Measurements from ENCODE around the gene FNDC11.

Gene FNDC11

GRCh38 chr20:63582382-63583063 lies 28.6 kb downstream of the FNDC11 start:
- no peak for DNase-seq

- no peak for DNase-seq
Measured at GRCh38 chr20:63585616-63586565, 31.9 kb downstream of the FNDC11 start.

- no peak for DNase-seq
Measured at GRCh38 chr20:63586797-63587196, 32.8 kb downstream of the FNDC11 start.

GRCh38 chr20:63587256-63587655 lies 33.3 kb downstream of the FNDC11 start:
- DNase-seq = no peak

GRCh38 chr20:63587776-63588591 lies 34.0 kb downstream of the FNDC11 start:
- no peak for DNase-seq

- no peak for DNase-seq
Measured at GRCh38 chr20:63588641-63589041, 34.7 kb downstream of the FNDC11 start.

GRCh38 chr20:63589261-63590217 lies 35.6 kb downstream of the FNDC11 start:
- DNase-seq = no peak

DNA sequence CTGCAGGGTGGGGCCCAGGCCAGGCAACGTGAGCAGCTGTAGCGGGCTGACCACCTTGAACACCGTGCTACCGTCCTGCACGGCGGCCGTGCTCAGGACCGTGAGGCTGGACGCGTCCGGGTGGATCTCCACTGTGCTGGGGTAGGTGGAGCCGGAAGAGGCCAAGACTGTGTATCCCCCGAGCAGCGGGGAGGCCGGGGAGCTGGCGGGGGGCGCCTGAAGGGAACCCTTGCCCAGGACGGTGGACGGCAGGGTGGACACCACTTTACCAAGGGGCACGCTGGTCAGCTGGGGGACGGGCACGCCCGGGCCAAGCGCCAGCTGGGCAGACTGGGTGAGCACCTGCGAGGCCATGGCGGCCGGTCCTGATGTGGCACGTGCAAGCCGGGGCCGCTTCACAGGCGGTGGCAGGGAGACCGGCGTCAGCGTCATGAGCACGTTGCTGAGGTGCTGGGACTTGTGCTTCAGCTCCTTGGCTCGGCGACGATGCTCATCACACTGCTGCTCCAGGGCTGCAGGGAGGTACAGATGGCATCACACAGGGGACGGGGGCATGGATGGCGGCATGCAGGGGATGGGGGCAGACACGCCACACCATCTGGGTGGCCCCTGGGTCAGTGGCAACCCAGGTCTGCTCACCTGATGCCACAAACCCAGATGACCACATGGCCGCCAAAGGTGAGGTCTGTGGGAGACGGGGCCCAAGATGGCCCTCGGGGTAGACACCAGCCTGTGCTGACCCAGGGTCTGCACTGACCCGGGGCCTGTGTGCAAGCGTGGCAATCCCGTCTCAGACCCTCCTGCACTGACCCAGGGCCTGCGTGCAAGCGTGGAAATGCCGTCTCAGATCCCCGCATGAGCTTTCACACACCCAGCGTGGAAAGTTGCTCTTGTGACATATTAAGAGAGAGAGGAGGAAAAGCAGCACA lies 36.5 kb downstream of the FNDC11 start:
- DNase-seq = no peak

GRCh38 chr20:63591147-63591533 lies 37.2 kb downstream of the FNDC11 start:
- DNase-seq = no peak

DNA sequence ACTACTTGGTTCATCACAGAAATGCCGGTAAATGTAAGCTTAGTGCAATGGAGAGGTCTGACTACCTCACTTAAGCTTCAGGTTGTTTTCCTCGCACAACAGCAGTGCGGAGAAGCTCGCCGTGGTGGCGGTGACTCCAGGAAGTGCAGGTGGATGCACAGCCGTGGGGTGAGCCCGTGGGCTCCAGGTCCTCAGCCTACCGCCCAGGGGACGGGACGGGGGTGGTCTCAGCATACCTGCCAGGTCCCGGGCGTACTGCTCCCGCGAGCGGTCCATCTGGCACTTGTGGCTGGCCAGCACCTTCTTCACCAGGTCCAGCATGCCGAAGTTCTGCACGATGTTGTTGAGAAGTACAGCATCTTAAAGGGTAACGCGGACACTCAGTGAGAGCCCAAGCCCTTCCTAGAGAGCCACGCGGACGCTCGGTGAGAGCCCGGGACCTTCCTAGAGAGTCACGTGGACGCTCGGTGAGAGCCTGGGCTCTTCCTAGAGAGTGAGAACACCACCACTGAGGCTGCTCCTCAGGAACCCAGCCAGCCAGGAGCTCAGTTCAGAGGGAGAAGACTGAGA lies 37.9 kb downstream of the FNDC11 start:
- no peak for DNase-seq

GRCh38 chr20:63592661-63593060 lies 38.7 kb downstream of the FNDC11 start:
- no peak for DNase-seq

DNA sequence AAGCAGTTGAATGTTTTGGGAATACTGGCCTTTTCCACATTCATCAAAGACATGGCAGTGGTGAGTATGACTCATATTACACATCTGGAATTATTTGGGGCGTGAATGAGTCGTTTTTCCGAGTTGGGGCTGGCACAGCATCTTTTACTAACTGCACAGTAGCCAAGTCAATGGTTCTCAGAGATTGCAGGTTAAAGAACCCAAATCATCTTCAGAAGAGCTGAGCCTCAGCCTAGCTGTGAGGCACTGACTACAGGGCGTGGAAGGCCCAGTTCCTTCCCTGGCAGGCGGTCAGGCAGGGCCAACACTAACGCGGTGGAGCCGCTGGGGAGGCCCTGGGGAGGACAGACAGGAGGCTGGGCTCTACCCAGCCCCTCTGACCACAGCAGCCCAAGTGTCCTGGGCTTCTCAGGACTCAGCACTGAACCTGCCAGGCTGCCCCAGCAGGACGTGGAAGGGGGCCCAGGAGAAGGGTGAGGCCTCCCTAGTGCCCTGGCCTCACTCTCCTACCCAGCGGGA lies 40.1 kb downstream of the FNDC11 start:
- DNase-seq = no peak

- DNase-seq = no peak
Measured at GRCh38 chr20:63595416-63596127, 41.6 kb downstream of the FNDC11 start.

DNA sequence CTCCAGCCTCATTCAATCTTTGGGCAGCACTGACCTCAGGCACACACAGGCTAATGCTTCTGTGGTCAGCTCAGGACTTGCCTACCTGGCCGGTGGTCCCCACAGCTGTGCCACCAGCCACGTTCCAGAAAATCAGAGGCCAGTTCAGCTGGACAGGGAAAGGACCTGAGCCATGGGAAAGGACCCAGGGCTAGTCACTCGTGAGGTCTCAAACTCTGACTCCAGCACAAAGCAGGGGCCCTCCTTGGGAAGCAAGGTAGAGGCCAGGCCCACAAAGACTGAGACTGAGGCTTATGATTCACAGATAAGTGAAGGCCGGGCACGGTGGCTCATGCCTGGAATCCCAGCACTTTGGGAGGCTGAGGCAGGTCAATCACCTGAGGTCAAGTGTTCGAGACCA lies 42.5 kb downstream of the FNDC11 start:
- DNase-seq = no peak

DNA sequence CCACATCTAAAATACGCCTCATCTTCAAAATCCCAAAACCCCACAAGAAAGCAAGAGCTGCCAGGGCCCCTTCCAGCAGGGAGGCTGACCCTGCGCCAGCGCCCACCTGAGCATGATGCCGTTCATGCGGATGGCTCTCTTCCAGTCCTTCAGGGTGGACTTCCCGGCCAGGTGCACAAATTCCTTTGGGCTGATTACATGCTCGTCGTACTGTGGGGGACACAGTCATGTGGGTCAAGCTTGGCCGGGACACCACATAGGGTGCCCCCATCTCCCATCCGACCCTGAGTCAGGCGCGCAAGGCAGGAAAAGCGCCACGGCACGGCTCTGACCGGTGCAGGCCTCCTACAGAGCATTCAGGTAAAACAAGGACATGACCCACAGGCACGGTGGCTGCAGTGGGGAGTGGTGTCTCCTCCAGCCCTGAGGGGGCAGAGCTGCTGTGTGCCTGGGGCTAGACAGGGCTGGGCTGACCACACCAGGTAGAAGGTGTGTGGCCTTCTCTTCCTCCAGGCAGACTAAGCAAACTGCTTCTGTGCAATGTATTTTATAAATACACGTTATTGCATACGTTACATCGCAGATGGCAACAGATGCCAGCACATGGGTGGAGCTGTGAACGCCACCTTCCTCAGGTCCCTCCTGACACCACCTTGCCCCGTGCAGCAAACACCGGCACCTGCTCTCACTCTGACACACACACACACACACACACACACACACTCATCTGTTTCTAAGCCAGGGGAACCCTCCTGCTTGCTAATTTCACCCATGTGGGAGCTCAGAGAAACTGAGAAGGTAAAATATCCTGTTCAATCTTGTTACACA lies 43.9 kb downstream of the FNDC11 start:
- no peak for DNase-seq

- DNase-seq = no peak
Measured at GRCh38 chr20:63598479-63599395, 44.8 kb downstream of the FNDC11 start.

- no peak for DNase-seq
Measured at GRCh38 chr20:63599396-63600050, 45.6 kb downstream of the FNDC11 start.

Measured in effector CD8-positive, alpha-beta T cell (primary cell).